C4-2B (cell line): ENCODE measurements around the gene NDFIP2.

Experiments
- H3K27ac ChIP-seq: fragments of 450-650 bp; 2 replicates; pipeline ENCODE4 v1.5.1; 2017
- ZFX ChIP-seq: fragments of 450-650 bp; IDR thresholded peaks from 2 replicates; pipeline ENCODE4 v1.6.1; 2017
- TF ChIP-seq, protein P1 (sequence below): fragments of 450-650 bp; conservative IDR thresholded peaks from 2 replicates; pipeline ENCODE4 v1.5.1; 2017; ENCODE audit warnings: mild to moderate bottlenecking

Gene NDFIP2

DNA sequence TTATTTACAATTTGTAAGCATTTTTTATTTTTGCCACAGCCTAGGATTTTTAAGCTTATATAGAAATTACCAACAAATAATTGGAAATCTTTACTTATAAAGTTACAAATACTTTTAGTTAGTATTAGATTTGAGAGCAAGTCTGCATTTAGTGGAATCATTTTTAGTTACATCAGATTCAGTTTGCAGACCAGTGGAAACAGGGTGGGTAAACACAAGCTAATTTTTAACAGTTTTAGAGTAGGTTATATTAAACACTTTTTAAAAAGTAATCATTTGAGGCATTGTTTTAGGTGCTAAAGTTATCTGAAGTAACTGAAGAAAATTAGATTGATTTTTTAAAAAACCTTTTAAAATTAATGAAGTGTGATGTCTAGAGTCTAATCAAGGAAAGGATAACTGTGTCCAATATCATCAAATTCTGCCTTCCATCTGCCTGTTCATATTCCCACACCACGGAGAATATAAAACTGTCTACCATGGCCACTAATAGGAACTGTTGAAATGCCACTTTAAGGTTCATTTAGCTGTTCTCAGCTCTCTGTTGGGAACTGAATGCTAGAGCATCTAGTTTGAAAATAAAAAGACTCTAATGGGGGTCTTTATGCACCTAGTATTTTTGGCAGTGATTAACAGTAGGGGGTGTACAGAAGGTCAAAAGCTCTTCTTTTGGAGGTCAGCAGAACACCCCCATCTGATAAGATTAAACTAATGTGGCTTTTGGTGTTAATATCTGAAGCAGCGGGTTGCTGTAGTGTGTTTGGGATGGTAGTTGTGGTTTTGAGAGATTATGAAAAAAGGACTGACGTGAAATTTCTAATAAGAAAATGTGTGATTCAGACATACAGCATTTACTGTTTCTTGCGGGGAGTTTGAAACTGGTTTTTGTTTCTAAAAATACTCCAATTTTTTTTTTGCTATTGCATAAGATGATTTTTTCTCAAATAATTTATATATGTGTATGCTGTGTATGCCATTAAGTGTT is 66.5 kb downstream of the NDFIP2 start:
- H3K27ac ChIP-seq, result no peak overlapping the region
- TF ChIP-seq, protein P1, sequence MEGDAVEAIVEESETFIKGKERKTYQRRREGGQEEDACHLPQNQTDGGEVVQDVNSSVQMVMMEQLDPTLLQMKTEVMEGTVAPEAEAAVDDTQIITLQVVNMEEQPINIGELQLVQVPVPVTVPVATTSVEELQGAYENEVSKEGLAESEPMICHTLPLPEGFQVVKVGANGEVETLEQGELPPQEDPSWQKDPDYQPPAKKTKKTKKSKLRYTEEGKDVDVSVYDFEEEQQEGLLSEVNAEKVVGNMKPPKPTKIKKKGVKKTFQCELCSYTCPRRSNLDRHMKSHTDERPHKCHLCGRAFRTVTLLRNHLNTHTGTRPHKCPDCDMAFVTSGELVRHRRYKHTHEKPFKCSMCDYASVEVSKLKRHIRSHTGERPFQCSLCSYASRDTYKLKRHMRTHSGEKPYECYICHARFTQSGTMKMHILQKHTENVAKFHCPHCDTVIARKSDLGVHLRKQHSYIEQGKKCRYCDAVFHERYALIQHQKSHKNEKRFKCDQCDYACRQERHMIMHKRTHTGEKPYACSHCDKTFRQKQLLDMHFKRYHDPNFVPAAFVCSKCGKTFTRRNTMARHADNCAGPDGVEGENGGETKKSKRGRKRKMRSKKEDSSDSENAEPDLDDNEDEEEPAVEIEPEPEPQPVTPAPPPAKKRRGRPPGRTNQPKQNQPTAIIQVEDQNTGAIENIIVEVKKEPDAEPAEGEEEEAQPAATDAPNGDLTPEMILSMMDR, result no peak
- TF ChIP-seq ZFX, result no peak

- TF ChIP-seq, protein P1, result peak; percentile 25
- no peak for TF ChIP-seq ZFX
- H3K27ac ChIP-seq, result no peak overlapping the region
Observed at GRCh38 chr13:79548902-79549301, 67.9 kb downstream of the NDFIP2 start.

- TF ChIP-seq, protein P1, result no peak
- no peak for TF ChIP-seq ZFX
- H3K27ac ChIP-seq, result no peak overlapping the region
Observed at GRCh38 chr13:79549355-79550106, 68.6 kb downstream of the NDFIP2 start.

GRCh38 chr13:79557666-79558065 is 76.7 kb downstream of the NDFIP2 start:
- H3K27ac ChIP-seq, result no peak overlapping the region
- TF ChIP-seq, protein P1, result no peak
- no peak for TF ChIP-seq ZFX

GRCh38 chr13:79560954-79561353 is 80.0 kb downstream of the NDFIP2 start:
- TF ChIP-seq, protein P1, result no peak
- no peak for TF ChIP-seq ZFX
- H3K27ac ChIP-seq, result no peak overlapping the region

- no peak overlapping the region for H3K27ac ChIP-seq
- no peak for TF ChIP-seq ZFX
- TF ChIP-seq, protein P1, result no peak
Observed at GRCh38 chr13:79562557-79562956, 81.6 kb downstream of the NDFIP2 start.

GRCh38 chr13:79566118-79566517 is 85.2 kb downstream of the NDFIP2 start:
- TF ChIP-seq, protein P1, result no peak
- TF ChIP-seq ZFX, result no peak
- H3K27ac ChIP-seq, result no peak overlapping the region
